ENCODE measurements around the gene ARL8B. TPM values are rescaled to one million over a fixed set of nuclear protein-coding genes. Genes with fewer than 3 reads are reported as not detected.

ARL8B gene
- total and polyA plus RNA-seq, 9 of the 15 experiments (the other 6 are each of a cell fraction or from before 2014, with no cell fraction given): 28.5 to 99.4 (median 77.2) TPM

DNA sequence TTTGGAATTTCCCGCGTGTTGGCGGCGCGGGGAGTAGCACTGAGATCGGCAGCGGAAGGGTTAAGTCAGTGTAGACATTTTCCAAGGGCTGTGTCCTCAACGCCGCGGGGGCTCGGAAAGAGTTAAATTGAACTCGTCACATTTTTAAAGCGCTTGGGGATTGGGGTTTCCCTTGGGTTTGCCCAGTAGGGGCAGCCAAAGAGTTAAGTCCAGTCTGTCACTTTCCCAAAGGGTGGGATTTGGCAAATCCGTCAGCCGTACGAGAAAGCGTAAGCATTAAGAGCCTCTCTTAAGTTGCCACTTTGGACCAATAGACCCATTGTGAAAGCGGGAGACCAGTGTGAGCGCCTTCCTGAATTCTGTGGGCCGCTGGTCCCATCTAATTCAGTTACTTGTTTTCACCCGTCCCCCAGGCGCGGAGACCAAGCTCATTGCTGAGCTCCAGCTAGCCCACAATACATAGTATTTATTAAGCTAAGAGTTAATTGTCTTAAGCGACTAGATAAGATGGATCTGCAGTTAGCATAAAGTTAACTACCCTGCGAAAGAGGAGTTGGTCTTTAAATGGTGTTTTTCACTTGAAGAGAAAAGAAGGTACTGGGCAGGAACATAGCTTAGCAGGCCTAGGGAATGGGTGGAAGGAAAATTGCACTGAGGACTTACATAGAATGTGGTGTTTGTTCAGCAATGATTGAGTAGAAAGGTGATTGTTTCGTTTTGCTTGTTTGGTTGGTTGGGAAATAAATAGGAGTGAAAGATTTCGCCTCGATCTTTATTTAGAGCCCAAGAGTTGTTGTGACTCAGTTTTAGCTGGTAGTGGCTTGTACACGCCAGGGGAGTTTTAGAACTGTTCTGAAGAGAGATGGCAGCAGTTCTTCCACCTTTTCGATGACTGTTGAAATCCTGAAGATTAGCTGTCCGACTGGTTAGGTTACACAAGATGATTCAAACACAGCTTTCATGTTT lies 932 bp downstream of the ARL8B start (continued):
- TF ChIP-seq, protein P1, sequence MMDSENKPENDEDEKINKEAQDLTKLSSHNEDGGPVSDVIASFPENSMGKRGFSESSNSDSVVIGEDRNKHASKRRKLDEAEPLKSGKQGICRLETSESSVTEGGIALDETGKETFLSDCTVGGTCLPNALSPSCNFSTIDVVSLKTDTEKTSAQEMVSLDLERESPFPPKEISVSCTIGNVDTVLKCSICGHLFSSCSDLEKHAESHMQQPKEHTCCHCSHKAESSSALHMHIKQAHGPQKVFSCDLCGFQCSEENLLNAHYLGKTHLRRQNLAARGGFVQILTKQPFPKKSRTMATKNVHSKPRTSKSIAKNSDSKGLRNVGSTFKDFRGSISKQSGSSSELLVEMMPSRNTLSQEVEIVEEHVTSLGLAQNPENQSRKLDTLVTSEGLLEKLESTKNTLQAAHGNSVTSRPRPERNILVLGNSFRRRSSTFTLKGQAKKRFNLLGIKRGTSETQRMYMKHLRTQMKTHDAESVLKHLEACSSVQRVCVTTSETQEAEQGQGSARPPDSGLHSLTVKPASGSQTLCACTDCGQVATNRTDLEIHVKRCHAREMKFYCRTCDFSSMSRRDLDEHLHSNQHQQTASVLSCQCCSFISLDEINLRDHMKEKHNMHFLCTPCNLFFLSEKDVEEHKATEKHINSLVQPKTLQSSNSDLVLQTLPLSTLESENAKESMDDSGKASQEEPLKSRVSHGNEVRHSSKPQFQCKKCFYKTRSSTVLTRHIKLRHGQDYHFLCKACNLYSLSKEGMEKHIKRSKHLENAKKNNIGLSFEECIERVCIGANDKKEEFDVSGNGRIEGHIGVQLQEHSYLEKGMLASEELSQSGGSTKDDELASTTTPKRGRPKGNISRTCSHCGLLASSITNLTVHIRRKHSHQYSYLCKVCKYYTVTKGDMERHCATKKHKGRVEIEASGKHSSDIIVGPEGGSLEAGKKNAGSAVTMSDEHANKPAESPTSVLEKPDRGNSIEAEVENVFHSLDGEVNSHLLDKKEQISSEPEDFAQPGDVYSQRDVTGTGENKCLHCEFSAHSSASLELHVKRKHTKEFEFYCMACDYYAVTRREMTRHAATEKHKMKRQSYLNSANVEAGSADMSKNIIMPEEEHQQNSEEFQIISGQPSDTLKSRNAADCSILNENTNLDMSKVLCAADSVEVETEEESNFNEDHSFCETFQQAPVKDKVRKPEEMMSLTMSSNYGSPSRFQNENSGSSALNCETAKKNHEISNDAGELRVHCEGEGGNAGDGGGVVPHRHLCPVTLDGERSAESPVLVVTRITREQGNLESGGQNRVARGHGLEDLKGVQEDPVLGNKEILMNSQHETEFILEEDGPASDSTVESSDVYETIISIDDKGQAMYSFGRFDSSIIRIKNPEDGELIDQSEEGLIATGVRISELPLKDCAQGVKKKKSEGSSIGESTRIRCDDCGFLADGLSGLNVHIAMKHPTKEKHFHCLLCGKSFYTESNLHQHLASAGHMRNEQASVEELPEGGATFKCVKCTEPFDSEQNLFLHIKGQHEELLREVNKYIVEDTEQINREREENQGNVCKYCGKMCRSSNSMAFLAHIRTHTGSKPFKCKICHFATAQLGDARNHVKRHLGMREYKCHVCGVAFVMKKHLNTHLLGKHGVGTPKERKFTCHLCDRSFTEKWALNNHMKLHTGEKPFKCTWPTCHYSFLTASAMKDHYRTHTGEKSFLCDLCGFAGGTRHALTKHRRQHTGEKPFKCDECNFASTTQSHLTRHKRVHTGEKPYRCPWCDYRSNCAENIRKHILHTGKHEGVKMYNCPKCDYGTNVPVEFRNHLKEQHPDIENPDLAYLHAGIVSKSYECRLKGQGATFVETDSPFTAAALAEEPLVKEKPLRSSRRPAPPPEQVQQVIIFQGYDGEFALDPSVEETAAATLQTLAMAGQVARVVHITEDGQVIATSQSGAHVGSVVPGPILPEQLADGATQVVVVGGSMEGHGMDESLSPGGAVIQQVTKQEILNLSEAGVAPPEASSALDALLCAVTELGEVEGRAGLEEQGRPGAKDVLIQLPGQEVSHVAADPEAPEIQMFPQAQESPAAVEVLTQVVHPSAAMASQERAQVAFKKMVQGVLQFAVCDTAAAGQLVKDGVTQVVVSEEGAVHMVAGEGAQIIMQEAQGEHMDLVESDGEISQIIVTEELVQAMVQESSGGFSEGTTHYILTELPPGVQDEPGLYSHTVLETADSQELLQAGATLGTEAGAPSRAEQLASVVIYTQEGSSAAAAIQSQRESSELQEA (IDR thresholded peaks at IDR 0.05; ENCODE audit: low read depth): no peak
- TF ChIP-seq MTA1 (IDR thresholded peaks at IDR 0.05; ENCODE audit: borderline replicate concordance) (no peak), HNRNPH1 (optimal IDR thresholded peaks at IDR 0.05; ENCODE audit: low read depth, low read length) (no peak), NR2C2 (CRISPR knock-in tag; IDR thresholded peaks at IDR 0.05) (no peak), NR2C2 (tag; IDR thresholded peaks at IDR 0.05) (no peak), ASH1L (IDR thresholded peaks at IDR 0.05; ENCODE audit: borderline replicate concordance, low read depth, partially characterized antibody) (no peak), RB1 (IDR thresholded peaks at IDR 0.05; ENCODE audit: low read depth) (no peak), TAF15 (IDR thresholded peaks at IDR 0.05; ENCODE audit: low read depth, low read length) (no peak), HDGF (IDR thresholded peaks at IDR 0.05) (no peak), NUFIP1 (IDR thresholded peaks at IDR 0.05; ENCODE audit: partially characterized antibody) (no peak), C11orf30 (IDR thresholded peaks at IDR 0.05; ENCODE audit: low read depth) (no peak), ZNF644 (tag; IDR thresholded peaks at IDR 0.05; ENCODE audit: low read depth) (no peak), BRD9 (IDR thresholded peaks at IDR 0.05; ENCODE audit: low read depth, partially characterized antibody) (peak; percentile 21), ZKSCAN1 (IDR thresholded peaks at IDR 0.05; ENCODE audit: low read depth, low read length) (no peak; the same call in 1 of the 2 replicates)
- TF ChIP-seq, protein P2, sequence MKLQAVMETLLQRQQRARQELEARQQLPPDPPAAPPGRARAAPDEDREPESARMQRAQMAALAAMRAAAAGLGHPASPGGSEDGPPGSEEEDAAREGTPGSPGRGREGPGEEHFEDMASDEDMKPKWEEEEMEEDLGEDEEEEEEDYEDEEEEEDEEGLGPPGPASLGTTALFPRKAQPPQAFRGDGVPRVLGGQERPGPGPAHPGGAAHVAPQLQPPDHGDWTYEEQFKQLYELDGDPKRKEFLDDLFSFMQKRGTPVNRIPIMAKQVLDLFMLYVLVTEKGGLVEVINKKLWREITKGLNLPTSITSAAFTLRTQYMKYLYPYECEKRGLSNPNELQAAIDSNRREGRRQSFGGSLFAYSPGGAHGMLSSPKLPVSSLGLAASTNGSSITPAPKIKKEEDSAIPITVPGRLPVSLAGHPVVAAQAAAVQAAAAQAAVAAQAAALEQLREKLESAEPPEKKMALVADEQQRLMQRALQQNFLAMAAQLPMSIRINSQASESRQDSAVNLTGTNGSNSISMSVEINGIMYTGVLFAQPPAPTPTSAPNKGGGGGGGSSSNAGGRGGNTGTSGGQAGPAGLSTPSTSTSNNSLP (IDR thresholded peaks at IDR 0.05; ENCODE audit: borderline replicate concordance, low read depth, low read length): no peak
- TF ChIP-seq, protein P3, sequence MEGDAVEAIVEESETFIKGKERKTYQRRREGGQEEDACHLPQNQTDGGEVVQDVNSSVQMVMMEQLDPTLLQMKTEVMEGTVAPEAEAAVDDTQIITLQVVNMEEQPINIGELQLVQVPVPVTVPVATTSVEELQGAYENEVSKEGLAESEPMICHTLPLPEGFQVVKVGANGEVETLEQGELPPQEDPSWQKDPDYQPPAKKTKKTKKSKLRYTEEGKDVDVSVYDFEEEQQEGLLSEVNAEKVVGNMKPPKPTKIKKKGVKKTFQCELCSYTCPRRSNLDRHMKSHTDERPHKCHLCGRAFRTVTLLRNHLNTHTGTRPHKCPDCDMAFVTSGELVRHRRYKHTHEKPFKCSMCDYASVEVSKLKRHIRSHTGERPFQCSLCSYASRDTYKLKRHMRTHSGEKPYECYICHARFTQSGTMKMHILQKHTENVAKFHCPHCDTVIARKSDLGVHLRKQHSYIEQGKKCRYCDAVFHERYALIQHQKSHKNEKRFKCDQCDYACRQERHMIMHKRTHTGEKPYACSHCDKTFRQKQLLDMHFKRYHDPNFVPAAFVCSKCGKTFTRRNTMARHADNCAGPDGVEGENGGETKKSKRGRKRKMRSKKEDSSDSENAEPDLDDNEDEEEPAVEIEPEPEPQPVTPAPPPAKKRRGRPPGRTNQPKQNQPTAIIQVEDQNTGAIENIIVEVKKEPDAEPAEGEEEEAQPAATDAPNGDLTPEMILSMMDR (IDR thresholded peaks at IDR 0.05 in 2 of 3, conservative IDR thresholded peaks at IDR 0.05 in 1 of 3; ENCODE audit: insufficient read depth in 2 of 3, low read depth in 1 of 3, low read length in 3 of 3): peak in 1 of 3 experiments; percentile 13; a peak in 2 of 6 replicates

Measured in K562 (cell line).